ENCODE results near the gene TMEM218.

- no peak for TF ChIP-seq GATA2 (IDR thresholded peaks at IDR 0.05; ENCODE audit: low read depth, low read length)
- no peak for TF ChIP-seq GATA3 (IDR thresholded peaks at IDR 0.05; ENCODE audit: low read depth, low read length)
Measured at GRCh38 chr11:125088576-125089455, 22.6 kb downstream of the TMEM218 start.

Measured in SH-SY5Y (cell line).